ENCODE measurements around the gene KRTAP10-4. TPM values are rescaled to one million over a fixed set of nuclear protein-coding genes. Genes with fewer than 3 reads are reported as not detected.
A peak's percentile ranks its signal among the peaks of the same experiment; 100 is the strongest.
"Not testable (repeated sequence)": the region's sequence is repeated elsewhere in the genome, so short reads cannot be mapped to it uniquely, and the experiment has no call there.

The KRTAP10-4 gene
- total RNA-seq, 2 experiments from 2014 or later = not detected

GRCh38 chr21:44539991-44540666 lies 33.4 kb upstream of the KRTAP10-4 start, which contains the start of gene KRTAP10-1:
TSS of gene KRTAP10-1 (minus strand) at chr21:44540195. CDS start at chr21:44540150, 45 bp downstream.
- Mint-ChIP-seq H3K4me1 (ENCODE audit: low read depth) (no peaks in the 10 kb centered on the region), H3K4me3 (no peak within 1 kb of the TSS), H3K27ac (no peak within 1 kb of the TSS), H3K9me3 (ENCODE audit: insufficient read depth) (no peaks in the 10 kb centered on the region), H3K27me3 (ENCODE audit: low read depth) (no peaks in the 10 kb centered on the region), H3K36me3 (ENCODE audit: low read depth) (no peaks in the 10 kb centered on the region)
- ChIA-PET POLR2A (no interaction called here), CTCF (no interaction called here)
- ATAC-seq = no peak
- DNase-seq = peak; percentile 12

DNA sequence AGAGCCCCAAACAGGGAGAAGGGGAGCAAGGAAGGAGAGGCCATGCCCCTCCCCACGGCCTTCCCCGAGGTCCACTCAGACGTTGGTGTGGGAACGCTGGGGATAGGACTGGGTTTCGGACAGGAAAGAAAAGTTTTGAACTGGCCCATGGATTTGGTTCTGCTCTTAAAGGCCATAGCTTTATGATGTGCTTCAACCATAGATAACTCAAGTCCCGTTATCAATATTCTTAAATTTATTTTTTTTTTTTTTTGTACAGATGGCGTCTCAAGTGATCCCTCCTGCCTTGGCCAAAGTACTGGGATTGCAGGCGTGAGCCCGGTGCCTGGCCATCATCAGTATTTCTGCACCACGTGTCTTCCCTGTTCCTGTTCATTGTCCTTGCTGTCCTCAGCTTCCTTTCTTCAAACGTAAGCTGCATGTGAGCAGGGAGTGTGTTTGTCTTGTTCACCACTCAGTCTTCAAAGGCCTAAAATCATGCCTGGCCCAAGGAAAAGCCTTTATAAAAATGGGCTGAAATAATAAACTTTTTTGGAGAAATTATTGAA lies 32.7 kb upstream of the KRTAP10-4 start:
- no peak overlapping the region for H3K4me3 Mint-ChIP-seq
- DNase-seq (peak; percentile 9), ATAC-seq (no peak)
- peaks cover 6% of the 10 kb centered on the region for H3K9me3 Mint-ChIP-seq (ENCODE audit: insufficient read depth)
- no peak overlapping the region for H3K27ac Mint-ChIP-seq
- ChIA-PET CTCF (no interaction called here), POLR2A (no interaction called here)
- H3K36me3 Mint-ChIP-seq (ENCODE audit: low read depth) = peaks cover 5% of the 10 kb centered on the region
- no peaks in the 10 kb centered on the region for H3K4me1 Mint-ChIP-seq (ENCODE audit: low read depth)
- H3K27me3 Mint-ChIP-seq (ENCODE audit: low read depth) = no peaks in the 10 kb centered on the region

- DNase-seq = no peak
- POLR2A ChIA-PET = no interaction called here
- ATAC-seq = no peak
- CTCF ChIA-PET = no interaction called here
- H3K4me1 Mint-ChIP-seq (ENCODE audit: low read depth) = peaks cover 11% of the 10 kb centered on the region
- H3K36me3 Mint-ChIP-seq (ENCODE audit: low read depth) = peaks cover 19% of the 10 kb centered on the region
- H3K27ac Mint-ChIP-seq = no peak overlapping the region
- no peaks in the 10 kb centered on the region for H3K27me3 Mint-ChIP-seq (ENCODE audit: low read depth)
- H3K9me3 Mint-ChIP-seq (ENCODE audit: insufficient read depth) = peaks cover 21% of the 10 kb centered on the region
- H3K4me3 Mint-ChIP-seq = no peak overlapping the region
Measured at GRCh38 chr21:44542716-44543115, 30.8 kb upstream of the KRTAP10-4 start.

DNA sequence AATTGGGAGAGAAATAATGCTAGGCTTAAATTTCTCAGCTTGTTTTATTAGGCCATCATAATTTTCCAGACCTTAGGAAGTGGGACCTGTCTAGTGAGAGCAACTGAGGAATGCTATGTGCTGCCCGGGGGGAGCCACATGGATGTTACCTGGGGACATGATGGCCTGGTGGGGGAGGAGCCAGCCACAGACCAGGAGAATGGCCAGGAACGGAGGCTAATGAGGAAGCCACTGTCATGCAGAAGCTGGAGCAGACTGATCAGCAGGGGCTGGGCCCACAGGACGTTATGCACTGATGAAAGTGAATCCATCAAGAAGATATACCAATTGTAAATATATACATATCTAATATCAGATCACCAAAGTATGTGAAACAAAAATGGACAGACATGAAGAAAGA lies 29.0 kb upstream of the KRTAP10-4 start:
- H3K27ac Mint-ChIP-seq = no peak overlapping the region
- no peak for ATAC-seq
- CTCF ChIA-PET = no interaction called here
- H3K4me3 Mint-ChIP-seq = no peak overlapping the region
- peaks cover 26% of the 10 kb centered on the region for H3K36me3 Mint-ChIP-seq (ENCODE audit: low read depth)
- no peak for DNase-seq
- POLR2A ChIA-PET = no interaction called here
- no peaks in the 10 kb centered on the region for H3K27me3 Mint-ChIP-seq (ENCODE audit: low read depth)
- peaks cover 26% of the 10 kb centered on the region for H3K9me3 Mint-ChIP-seq (ENCODE audit: insufficient read depth)
- peaks cover 21% of the 10 kb centered on the region for H3K4me1 Mint-ChIP-seq (ENCODE audit: low read depth)

GRCh38 chr21:44547656-44548331 lies 25.7 kb upstream of the KRTAP10-4 start:
- CTCF ChIA-PET = interaction anchor here (0.8 to 2.6 kb wide), 5 partner anchors 11 to 246 kb away, joined by 3 to 12 read pairs (median 4); no protein-coding TSS in a partner anchor

DNA sequence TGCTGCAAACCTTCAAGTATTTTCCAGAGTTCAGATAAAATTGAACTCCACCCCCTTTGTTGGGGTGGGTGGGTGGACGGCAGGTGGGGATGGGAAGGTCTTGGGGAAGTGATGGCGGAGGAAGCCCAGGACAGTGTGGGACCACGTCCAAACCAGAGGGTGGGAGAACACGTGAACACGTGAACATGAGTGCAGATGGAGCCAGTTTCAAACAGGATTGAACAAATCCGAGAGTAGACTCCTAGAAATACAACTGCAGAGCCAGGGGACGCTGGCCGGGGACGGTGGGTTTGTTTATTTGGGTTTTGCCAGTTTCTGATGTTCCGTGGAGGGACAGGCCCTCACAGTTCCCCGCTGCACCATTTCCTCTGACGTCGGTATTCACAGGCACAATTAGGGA lies 25.1 kb upstream of the KRTAP10-4 start:
- POLR2A ChIA-PET = no interaction called here
- Mint-ChIP-seq H3K9me3 (ENCODE audit: insufficient read depth) (peaks cover 26% of the 10 kb centered on the region), H3K4me1 (ENCODE audit: low read depth) (peaks cover 21% of the 10 kb centered on the region), H3K4me3 (no peak overlapping the region), H3K36me3 (ENCODE audit: low read depth) (peaks cover 26% of the 10 kb centered on the region), H3K27ac (no peak overlapping the region), H3K27me3 (ENCODE audit: low read depth) (no peaks in the 10 kb centered on the region)
- CTCF ChIA-PET = interaction anchor here (2.6 kb wide), 1 partner anchor 245 kb away, joined by 12 read pairs; no protein-coding TSS in a partner anchor
- ATAC-seq (no peak), DNase-seq (peak; percentile 6)

More at GRCh38 chr21:44547656-44548331, 25.7 kb upstream of the KRTAP10-4 start:
- ATAC-seq = peak; percentile 81
- POLR2A ChIA-PET = no interaction called here
- DNase-seq = peak; percentile 57
- H3K27ac Mint-ChIP-seq = peak overlapping the region; percentile 87
- peak overlapping the region; percentile 62 for H3K4me3 Mint-ChIP-seq
- peaks cover 26% of the 10 kb centered on the region for H3K9me3 Mint-ChIP-seq (ENCODE audit: insufficient read depth)
- peaks cover 26% of the 10 kb centered on the region for H3K36me3 Mint-ChIP-seq (ENCODE audit: low read depth)
- H3K4me1 Mint-ChIP-seq (ENCODE audit: low read depth) = peaks cover 21% of the 10 kb centered on the region
- no peaks in the 10 kb centered on the region for H3K27me3 Mint-ChIP-seq (ENCODE audit: low read depth)

GRCh38 chr21:44548922-44549321 lies 24.6 kb upstream of the KRTAP10-4 start:
- DNase-seq (peak; percentile 9), ATAC-seq (no peak)
- Mint-ChIP-seq H3K4me1 (ENCODE audit: low read depth) (peaks cover 21% of the 10 kb centered on the region), H3K4me3 (no peak overlapping the region), H3K36me3 (ENCODE audit: low read depth) (peaks cover 26% of the 10 kb centered on the region), H3K9me3 (ENCODE audit: insufficient read depth) (peaks cover 26% of the 10 kb centered on the region), H3K27ac (no peak overlapping the region), H3K27me3 (ENCODE audit: low read depth) (no peaks in the 10 kb centered on the region)
- ChIA-PET CTCF (no interaction called here), POLR2A (no interaction called here)

DNA sequence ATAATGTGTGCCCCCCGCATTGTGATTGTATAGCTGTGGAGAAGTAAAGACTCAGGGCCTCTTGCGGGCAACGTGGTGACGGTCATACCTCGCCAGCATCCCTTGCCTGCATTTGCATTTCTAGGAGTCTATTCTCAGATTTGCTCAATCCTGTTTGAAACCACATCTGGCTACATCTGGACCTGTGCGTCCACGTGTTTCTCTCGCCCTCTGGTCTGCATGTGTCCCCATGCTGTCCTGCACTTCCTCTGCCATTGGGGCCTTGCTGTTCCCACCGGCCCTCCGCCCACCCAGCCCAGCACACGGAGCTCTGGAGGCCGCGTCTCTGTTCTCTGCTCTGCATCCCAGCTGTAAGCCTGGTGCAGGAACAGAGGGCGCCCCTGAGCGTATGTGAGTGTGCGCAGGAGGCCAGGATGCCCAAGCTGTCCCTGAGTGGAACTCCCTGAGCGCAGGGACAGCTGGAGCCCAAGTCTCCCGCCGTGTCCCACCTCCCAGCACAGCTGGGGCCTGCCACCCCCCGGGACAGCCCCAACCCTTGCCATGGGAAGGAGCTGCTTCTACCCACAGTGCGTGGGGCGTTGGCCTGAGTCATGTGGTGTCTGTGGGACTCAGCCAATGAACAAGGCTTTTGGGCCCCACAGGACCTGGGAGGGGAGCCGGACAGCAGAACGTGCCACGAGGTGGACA lies 23.9 kb upstream of the KRTAP10-4 start:
- Mint-ChIP-seq H3K27me3 (ENCODE audit: low read depth) (peaks cover 1% of the 10 kb centered on the region), H3K9me3 (ENCODE audit: insufficient read depth) (peaks cover 26% of the 10 kb centered on the region), H3K4me3 (no peak overlapping the region), H3K36me3 (ENCODE audit: low read depth) (peaks cover 26% of the 10 kb centered on the region), H3K4me1 (ENCODE audit: low read depth) (peaks cover 21% of the 10 kb centered on the region), H3K27ac (no peak overlapping the region)
- ATAC-seq (no peak), DNase-seq (no peak)
- ChIA-PET POLR2A (no interaction called here), CTCF (no interaction called here)

DNA sequence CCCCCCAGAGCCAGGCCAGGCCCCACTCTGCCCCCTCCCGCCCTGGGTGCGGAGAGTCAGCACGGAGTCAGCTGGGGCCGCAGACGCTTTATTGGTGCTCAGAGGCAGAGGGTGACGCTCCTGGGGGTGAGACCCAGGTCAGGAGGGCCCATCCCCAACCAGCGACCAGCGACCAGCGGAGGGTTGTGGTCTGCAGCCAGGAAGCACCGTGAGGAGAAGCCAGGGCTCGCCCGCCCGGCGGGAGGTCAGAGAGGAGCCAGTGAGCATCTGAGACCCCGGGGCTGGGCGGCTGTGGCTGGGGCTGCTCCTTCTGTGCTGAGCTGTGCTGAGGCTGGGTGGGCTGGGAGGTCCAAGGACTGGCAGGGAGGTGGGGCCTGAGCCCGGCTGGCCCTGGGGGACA lies 23.2 kb upstream of the KRTAP10-4 start:
- H3K4me1 Mint-ChIP-seq (ENCODE audit: low read depth) = peaks cover 21% of the 10 kb centered on the region
- DNase-seq; CTCF ChIA-PET; H3K27ac Mint-ChIP-seq; POLR2A ChIA-PET; H3K4me3 Mint-ChIP-seq; ATAC-seq; H3K27me3 Mint-ChIP-seq (ENCODE audit: low read depth): not testable (repeated sequence)
- peaks cover 26% of the 10 kb centered on the region for H3K36me3 Mint-ChIP-seq (ENCODE audit: low read depth)
- H3K9me3 Mint-ChIP-seq (ENCODE audit: insufficient read depth) = peaks cover 26% of the 10 kb centered on the region

DNA sequence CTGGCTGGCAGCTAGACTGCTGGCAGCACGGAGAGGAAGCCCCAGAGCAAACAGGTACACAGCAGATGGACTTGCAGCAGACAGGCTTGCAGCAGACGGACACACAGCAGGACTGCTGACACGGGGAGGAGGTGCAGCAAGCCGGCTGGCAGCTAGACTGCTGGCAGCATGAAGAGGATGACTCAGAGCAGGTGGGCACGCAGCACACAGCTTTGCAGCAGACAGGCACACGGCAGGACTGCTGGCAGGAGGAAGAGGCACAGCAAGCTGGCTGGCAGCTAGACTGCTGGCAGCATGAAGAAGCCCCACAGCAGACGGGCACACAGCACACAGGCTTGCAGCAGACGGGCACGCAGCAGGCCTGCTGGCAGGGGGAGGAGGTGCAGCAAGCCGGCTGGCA lies 22.7 kb upstream of the KRTAP10-4 start:
- Mint-ChIP-seq H3K27me3 (ENCODE audit: low read depth) (peaks cover 2% of the 10 kb centered on the region), H3K4me3 (no peak overlapping the region), H3K27ac (no peak overlapping the region), H3K36me3 (ENCODE audit: low read depth) (peaks cover 22% of the 10 kb centered on the region), H3K9me3 (ENCODE audit: insufficient read depth) (peaks cover 20% of the 10 kb centered on the region), H3K4me1 (ENCODE audit: low read depth) (peaks cover 21% of the 10 kb centered on the region)
- no peak for DNase-seq
- CTCF ChIA-PET = no interaction called here
- POLR2A ChIA-PET = no interaction called here
- no peak for ATAC-seq

GRCh38 chr21:44551340-44551961 lies 22.1 kb upstream of the KRTAP10-4 start, which contains the start of gene KRTAP10-2:
TSS of gene KRTAP10-2 (minus strand) at chr21:44551505. CDS start at chr21:44551458, 47 bp downstream.
- Mint-ChIP-seq H3K9me3 (ENCODE audit: insufficient read depth) (peaks cover 18% of the 10 kb centered on the region), H3K4me1 (ENCODE audit: low read depth) (peaks cover 21% of the 10 kb centered on the region), H3K4me3 (no peak within 1 kb of the TSS), H3K27me3 (ENCODE audit: low read depth) (peaks cover 2% of the 10 kb centered on the region), H3K27ac (no peak within 1 kb of the TSS), H3K36me3 (ENCODE audit: low read depth) (peaks cover 20% of the 10 kb centered on the region)
- ChIA-PET CTCF (no interaction called here), POLR2A (no interaction called here)
- DNase-seq = peak; percentile 16
- no peak for ATAC-seq
